Fibroblast of skin of scalp (primary cell): ENCODE results near the gene BLCAP.

Experiments used
- DNase-seq: peaks from one replicate; pipeline ENCODE4 v3.0.0-alpha.2; 2013

The BLCAP gene

DNA sequence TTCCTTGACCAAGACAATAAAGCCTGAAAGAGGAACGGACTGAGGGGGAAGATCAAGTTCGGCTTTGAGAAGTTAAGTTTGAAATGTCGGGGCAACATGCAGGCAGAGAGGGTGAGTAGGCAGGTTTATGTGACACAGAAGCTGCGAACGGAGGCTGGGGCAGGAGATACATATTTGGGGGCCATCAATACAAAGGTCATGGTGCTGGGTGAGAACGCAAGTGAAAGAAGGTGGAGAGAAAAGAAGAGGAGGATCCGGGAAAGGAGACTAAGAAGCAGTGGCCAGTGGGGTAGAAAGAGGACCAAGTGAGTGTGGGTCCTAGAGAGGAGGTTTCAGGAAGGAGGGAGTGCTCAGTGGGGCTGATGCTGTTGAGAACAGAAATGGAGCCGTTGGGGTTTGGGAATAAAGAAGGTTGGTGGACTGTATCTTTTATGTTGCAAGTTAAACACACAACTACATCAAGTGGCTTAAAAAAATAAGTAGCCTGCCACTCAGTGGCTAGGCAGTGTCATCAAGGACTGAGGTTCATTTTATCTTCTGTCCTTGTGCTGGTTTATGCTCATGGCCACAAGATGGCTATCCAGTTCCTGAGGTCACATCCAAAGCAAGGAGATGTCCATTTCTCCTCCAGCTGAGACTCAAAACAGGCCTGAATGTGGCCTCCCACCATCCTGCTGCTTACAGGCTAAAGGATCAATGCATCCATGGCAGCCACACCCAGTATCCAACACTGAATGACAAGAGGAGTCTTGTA, 1.7 kb upstream of the BLCAP start:
- DNase-seq = no peak

DNA sequence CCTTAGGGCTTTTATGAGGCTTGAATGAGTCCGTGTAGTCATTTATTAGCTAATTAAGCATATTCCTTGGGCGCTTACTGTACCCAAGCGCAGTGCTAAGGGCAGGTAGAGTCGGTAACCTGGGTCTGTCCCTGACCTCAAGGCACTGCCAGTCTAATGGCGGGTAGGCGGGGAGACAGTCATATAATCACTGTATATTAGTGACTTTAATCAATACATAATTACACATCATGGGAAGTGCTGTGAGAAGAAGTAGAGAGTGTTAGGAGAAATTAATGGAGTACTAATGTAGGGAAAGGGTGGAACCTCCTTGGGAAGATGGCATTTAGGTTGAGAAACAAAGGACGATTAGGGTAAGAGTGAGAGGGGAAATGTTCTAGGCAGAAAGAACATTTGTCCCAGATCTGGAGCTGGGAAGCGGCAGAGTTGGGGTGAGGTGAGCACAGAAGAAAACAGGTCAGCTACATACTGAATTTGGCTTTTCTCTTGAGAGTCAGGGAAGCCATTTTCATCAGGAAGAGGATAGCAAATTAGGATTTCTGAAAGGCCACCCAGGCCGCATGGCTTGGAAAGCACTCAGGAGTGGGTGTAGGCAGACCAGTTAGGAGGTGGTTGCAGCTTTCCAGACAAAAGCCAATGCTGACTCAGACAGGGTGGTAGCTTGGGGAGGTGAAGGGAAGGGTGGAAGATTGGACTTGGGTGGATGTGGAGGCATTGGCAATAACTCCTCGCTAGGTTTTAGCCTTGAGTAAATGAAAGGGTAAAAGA, 954 bp upstream of the BLCAP start:
- no peak for DNase-seq

DNA sequence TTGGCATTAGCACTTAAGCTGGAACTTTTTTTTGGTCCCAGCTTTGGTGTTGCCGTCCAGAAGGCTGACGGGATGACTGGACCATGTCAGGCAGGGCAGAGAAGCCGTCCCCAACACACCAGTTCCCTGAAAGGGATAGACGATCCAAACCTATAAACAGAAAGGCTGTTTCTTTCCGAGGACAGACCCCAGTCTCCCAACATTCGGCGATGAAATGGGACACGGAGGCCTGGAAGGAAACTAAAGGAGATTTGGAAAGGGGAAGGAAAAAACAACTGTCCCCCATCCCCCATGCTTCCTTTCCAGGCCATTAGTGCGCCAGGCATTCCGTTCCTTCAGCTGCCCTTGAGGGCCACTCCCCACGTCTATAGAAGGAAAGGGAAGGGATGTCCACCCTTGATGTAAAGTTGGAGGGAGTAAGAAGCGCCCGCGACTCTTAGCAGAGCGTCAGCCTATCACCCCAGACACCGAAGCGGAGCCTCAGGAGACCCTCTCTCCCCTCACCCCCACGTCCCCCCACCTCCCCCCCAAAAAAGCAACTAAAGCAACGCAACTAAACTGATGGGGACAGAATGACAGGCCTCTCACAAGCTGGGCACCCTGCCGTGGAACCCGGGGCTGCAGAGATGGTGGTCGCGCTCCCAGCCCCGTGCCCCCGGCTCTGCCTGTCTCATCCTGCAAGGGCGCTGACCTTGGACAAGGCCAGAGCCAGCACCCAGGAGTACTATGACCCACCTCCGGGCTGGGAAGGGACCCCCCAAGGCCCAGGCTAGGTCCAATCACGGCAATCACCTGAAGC, 638 bp downstream of the BLCAP start:
- DNase-seq = no peak

DNA sequence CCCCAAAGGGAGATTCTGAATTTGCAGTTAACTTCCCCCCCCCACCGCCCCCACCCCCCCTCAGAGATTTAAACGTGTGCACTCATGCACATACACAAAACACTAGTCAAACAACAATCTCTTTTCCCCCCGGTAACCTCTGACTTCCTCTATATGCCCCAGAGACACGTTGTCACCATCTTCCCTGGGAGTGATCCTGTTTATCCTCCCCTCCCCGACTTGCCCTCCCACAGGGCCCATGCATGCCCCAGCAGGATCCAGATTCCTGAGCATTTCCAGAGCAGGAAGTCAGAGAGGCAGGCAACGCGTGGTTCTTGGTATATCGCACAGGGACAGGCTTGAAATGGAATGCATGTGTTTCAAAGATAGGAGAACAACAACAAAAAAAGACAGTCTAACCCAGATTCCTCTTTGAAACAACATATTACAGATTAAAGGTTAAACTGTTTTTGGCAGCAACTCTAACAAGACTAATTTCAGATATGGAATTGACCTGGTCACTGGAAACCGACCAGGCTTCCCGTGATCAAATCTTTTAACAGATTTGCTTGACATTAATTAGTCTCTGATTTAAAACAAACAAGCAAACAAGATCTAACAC, 1.3 kb downstream of the BLCAP start:
- peak; percentile 91 for DNase-seq

DNA sequence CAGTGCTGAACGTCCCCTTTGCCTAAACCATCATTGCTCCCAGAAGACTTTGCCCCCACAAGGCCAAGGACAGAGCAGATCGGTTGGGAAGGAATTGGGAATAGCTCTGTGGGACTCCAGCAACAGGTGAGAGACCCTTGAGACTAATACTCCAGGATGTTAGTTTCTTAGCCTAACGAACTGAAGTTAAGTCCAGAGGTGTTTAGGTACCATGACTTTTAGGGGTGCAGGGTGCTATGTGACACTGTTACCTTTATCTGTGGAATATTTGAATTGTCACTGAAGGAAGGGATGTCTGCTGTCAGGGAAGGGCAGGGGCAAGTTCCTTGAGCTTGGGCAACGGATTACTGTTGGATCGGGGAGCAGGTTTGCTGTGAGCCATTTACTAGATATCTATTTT, 1.9 kb downstream of the BLCAP start:
- DNase-seq = no peak

DNA sequence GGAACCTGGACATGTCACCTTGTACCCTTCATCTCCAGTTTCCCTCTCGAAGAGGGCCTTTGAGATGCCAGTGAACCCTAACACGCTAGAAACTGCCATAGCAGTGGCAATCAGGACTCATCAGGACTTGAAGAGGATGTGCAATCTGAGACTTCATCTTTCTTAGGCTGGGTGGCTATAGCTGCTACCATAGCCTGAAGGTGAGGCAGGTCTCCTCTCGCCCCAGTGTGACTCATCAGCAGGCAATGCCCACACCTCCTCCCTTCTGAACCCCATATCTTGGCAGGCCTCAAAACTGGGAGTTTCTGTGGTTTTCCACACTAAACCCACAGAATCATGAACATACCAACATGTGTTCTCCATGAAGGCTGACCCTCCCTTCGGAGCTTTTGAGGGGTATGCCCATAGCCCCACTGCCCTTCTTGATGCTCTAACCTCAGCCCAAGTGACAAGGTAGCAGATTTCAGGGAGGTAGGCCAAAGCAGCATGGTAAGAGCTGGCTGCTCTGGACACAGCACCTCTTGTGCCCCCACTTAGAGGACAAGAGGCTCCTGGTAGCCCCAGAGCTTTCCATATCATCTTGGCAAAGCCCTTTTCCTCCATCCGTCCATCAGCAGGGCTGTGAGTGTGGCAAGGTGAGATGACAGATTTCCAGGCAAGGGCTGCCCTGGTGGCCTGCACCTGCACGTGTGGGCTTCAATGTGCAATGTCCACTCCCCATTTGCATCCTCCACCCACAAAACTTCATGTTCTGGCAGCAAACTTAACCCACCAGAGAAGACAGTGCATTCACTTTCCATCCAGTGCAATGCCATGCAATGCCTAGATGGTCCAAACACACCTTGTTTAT, 2.6 kb downstream of the BLCAP start:
- DNase-seq = no peak

DNA sequence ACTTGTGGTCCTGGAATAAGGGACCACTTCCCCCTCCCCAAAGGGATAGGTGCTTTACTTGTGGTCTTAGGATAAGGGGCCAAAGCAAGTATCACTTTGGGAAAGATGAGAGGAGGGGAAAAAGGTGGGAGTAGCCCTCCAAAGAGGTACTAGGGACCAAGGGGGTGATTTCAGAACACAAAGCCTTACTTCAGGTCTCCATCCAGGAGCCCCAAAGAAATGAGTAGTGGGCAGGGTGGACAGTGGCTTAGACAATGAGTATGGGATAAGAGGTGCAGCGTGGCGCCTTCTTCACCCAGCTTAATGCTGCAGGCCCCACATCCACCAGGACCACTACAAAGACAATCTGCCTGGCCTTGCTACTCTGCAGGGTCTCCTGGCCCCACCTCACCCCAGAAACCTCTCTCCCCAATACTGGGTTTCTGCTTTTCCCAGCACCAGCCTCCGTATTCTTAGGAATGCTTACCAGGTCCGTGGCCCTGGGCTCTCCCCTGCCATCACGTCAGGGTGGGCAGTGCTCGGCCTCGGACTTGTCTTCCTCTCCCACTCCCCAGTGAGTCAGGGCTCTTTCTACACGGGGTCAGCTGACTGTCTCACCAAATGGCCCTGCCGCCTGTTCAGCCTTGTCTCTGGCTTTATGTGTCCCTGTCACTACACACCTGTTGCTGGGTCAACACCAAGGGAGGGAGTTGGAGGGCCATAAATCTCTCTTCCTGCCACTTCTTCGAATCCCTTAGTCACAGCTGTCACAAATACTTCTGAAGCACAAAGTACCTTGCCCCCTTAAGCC, 3.6 kb downstream of the BLCAP start:
- DNase-seq = no peak

DNA sequence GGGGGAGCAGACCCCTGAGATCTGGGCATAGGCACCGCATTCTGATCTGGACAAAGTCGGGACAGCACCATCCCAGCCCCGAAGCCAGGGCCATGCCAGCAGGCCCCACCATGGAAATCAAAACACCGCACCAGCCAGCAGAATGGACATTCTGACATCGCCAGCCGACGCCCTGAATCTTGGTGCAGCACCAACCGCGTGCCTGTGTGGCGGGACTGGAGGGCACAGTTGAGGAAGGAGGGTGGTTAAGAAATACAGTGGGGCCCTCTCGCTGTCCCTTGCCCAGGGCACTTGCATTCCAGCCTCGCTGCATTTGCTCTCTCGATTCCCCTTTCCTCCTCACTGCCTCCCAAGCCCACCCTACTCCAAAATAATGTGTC, 4.7 kb downstream of the BLCAP start:
- no peak for DNase-seq

DNA sequence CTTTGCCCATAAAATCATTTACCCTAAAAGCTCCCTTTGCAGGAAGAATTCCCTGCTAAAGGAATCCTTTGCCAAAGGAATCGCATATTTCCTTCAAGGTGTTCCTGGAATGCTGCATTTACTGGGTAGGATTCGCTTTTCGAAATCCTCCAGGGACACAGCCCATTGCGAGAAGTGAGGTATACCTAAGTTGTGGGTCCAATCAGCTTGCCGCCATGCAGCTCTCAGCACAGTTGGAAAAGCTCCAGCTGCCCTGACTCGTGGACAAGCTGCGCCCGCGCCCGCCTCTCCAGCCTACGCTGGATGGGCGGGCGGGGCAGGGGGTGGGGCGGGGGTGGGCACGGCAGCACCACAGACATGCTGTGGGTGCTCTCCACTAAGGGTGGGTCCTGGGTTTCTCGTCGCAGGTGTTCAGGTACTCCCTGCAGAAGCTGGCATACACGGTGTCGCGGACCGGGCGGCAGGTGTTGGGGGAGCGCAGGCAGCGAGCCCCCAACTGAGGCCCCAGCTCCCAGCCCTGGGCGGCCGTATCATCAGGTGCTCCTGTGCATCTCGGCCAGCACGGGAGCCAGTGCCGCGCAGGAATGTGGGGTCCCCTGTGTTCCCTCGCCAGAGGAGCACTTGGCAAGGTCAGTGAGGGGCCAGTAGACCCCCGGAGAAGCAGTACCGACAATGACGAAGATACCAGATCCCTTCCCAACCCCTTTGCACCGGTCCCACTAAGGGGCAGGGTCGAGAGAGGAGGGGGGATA, 5.2 kb downstream of the BLCAP start:
- peak; percentile 46 for DNase-seq

DNA sequence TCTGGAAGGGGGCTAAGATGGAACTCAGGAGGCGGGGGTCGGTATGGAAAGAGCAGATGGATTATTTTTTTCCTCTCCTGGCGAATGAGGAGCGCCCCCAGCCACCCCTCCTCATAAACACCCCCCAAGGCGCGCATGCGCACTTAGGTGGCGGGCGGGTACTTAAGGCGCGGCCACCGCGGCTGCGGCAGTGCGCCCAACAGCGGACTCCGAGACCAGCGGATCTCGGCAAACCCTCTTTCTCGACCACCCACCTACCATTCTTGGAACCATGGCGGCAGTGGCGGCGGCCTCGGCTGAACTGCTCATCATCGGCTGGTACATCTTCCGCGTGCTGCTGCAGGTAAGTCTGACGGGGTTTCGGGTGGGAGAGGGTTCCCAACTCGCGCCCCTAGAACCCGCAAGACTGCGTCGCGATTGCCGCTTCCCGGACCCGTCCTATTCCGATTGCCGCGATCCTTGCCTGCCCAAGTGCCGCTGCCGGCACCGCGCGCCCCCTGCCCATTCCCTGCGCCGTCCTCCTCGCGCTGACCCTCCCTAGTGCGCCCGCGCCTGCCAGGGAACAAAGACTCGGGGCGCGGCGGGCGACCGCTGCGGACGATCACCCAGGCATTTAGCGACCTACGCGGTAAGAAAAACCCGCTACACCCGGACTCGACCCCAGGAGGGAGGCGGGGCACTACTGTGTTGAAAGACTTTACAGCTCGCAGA, 6.5 kb downstream of the BLCAP start, which contains the start of gene NNAT:
NNAT (plus strand) TSS at position 190 of the 711 bp plus-strand sequence; CDS start at position 272, 82 bp downstream.
- no peak for DNase-seq

DNA sequence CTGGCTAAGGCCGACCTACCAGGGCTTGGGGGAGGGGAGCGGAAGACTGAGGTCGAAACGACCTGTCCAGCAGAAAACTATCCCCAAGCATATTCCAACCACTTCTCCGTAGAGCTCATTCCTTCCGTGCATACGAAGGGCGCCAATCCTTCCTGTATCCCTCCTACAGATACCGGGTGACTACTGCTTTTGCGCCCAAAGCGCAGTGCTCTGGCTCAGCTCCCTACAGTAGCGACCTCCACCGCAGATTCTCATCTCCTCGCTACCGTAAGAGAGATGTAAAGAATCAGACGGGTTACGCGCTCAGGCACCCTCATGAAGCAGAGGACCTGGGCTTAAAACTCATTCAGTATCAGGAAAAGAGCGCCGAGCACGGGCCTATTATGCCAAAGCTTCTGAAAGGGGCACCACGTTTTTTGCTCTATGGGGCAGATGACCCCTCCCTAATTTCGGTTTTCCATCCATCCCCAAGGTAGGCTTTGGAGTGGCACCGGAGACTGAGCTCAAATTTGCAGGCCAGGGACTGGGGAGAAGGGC, 7.2 kb downstream of the BLCAP start:
- DNase-seq = no peak

DNA sequence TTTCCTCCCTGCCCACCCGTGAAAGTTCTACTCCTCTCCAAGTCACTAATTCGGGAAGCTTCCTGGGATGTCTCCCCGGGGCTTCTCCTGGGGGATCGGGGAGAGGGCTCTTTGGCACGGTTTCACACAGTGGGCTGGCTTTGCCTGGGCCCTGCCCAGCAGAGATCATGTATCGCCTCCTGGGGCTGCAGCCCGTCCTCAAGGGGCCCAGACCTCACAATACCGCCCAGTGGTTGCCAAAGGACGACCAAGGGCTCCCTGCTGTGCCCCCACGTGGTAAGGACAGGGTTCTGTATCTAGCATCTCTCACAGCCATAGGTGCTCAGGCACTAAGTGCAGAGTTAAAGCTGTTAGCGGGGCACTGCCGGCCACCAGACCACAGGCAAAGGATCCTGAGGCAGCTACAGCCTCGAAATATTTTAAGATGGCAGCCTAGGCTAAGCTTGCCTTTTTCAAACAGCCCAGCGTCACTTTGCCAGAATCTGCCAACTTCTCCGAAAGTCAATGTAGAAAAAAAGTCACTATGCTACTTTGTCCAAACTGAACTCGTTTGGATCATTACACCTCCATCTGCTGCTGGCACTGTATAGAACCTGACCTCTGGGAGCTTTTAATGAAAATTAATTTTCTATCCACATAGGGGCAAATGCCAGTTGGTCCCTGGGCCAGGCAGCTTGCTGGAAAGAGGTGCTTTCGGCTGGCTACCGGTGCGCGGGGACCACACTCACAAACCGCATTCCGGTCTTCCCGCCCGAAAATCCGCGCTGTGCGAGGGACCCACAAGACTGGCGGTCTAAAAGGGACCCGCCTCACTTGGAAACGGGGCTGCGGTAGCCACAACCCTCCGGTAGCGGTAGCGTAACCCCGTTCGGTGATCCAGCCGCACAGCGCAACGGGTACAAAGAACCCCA, 7.9 kb downstream of the BLCAP start:
- peak; percentile 54 for DNase-seq

DNA sequence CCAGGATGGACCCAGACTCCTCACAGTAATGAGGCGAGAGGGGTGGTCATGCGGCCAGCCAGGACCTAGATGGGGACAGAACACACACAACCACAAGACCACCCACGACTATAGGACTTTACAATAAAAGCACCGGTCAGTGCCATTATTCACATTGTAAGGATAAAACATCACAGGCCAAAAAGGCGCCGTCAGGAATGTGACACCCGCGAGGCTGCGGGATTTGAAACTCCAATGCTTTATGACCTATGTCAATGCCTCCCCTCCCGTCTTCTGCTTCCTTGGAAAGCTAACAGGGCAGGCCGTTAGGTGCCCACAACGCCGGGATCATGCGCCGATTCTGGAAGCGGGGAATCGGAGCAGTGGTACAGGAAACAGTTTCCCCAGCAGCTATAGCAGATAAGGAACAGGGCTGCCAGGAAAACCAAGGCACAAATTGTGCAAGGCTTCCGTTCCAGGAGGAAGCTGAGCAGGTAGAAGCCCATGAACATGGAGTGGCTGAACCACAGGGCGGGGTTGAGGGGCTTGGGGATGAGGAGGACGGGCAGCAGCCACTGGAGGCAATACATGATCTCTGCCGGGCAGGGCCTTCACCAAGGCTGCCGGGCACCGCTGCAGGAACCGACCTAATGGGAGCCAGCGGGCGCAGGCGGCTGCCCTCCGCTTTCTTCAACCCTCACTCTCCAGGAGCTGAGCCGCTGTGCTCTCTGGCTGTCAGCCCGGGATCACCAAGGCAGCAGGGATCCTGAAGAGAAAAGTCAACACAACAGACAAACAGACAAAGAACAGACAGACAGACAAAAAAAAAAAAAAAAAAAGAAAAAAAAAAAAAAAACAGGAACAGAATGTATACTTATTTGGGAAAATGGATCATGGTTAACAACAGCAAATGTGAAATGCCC, 8.8 kb downstream of the BLCAP start:
- peak; percentile 54 for DNase-seq

DNA sequence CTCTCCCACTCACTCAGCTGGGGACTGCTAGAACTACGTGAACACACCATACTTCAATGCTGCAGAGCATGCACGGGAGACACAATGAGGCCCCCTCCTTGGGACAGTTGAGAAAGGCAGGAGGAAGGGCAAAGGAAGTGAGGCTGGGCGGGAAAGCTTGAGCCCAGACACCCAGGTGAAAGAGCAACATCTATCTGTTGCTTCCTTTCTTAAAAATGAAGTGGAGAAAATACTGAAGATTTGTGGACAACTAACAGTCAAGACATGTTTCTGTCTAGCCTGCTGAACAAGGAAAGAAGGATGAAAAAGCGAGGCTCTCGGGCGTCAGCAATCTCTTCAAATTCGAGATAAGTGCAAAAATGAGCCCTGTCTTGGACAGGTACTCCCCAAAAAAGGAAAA, 9.6 kb downstream of the BLCAP start:
- no peak for DNase-seq

DNA sequence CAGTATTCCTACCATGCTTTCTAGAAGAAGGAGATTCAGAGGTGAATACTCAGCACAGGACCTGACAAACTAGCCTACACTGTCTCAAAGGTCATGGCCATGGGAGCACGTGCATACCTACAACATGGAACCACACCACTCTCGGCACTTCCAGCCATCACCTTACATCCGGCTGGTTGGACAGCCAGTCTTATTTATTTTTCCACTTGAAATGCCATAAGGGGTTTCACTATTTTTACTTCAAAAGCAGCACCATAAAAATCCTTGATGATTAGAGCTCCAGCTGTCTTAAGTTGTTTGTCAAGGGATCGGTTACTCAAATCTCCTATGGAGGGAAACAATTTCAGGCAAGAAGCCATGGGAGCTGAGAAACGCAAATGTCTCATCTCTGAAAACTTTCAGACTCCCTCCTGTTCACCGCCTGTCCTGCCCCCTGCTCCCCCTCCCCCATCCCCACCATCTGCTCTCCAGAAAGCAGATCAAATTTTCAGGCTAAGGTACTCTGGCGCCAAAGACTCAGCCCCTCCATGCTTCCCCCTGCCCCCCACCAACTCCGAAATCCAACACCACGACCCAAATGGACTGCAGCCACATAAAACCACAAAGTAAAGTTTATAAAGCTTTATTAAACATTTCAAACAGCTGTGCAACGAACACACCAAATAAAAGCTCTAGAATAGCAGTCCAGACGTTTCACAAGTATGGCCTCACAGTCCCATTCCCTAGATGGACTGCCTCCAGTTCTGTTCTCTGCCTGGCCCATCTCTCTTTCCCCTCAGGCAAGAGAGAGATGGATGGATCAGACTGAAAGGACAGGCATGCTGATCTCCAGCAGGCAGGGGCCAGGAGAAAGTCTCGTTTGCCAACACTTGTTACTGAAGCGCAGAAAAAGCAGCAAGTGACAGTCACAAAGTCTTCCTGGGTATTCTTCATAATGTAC, 10.6 kb downstream of the BLCAP start:
- DNase-seq = peak; percentile 87

DNA sequence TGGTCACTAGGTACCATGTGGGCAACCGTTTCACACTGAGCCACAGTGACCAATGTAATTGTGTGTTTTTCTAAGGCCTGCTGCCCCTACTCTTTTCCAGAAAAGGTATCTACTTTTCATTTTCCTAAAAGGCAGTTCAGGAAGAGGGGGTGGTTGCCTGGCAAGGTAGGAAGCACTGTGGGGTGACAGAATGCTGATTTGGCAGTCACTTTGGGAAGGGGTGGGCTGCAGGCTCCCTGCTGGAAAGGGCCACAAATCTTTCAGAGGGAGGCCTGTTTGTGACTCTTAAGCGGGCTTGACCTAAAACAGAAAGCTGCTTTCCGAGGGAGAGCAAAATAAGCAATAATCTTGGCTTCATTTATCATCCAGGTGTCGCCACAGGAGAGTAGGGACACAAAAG, 11.8 kb downstream of the BLCAP start:
- DNase-seq = no peak
